Stimulated activated CD4-positive, alpha-beta T cell treated with anti-CD3 and anti-CD28 coated beads, TNF-alpha, amount 100 ng/mL, for 24 hours (primary cell): ENCODE data around the gene NEU1.
"Not testable (repeated sequence)": the region's sequence is repeated elsewhere in the genome, so short reads cannot be mapped to it uniquely, and the experiment has no call there.

Source experiments
- DNase-seq, 3 experiments: peaks; one replicate each; pipeline ENCODE4 v3.0.0-alpha.2; 2020; ENCODE audit warnings: low read depth in 3 of 3

The NEU1 gene

DNA sequence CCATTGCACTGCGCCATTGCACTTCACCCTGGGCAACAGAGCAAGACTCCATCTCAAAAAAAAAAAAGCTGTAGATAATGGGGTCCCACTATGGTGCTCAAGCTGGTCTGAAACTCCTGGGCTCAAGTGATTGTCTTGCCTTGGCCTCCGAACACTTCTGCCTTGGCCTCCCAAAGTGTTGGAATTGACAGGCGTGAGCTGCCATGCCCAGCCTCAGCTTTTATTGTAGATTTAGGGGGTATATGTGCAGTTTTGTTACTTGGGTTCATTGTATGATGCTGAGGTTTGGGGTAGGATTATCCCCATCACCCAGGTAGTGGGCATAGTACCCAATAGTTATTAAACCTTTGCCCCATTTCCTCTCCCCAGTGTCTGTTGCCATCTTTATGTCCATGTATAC is 23.7 kb downstream of the NEU1 start:
- DNase-seq: no peak

DNA sequence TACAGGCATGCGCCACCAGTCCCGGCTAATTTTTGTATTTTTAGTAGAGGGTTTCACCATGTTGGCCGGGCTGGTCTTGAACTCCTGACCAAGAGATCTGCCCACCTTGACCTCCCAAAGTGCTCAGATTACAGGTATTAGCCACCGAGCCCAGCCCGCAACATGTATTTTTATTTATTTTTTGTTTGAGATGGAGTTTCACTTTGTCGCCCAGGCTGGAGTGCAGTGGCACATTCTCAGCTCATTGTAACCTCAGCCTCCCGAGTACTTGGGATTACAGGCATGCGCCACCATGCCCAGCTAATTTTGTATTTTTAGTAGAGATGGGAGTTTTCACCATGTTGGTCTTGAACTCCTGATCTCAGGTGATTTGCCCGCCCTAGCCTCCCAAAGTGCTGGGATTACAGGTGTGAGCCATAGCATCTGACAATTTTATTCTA is 24.5 kb downstream of the NEU1 start:
- not testable (repeated sequence) for DNase-seq

DNA sequence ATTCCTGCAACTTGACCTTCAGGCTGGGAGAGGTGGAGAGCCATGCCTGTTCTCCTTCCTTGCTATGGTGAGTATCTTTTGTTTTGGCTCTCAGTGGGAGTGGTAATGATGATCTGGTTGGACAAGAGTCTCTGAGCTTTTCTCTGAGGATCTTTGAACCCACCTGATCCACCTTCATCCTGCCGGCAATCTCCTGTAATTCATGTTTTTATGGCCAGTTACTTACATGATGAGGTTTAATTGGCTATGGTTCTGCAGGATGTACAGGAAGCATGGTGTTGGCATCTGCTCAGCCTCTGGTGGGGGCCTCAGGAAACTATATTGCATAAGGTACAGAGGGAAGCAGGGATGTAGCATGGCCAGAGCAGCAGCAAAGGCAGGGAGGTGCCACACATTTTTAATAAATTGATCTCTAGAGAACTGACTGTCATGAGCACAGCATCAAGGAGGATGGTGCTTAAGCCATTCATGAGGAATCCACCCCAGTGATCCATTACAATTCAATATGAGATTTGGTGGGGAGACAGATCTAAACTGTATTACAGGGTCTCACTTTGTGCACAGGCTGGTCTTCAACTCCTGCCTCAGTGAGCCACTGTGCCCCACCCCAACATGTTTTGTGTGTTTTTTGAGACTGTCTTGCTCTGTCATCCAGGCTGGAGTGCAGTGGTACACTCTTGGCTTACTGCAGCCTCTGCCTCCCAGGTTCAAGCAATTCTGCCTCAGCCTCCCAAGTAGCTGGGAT is 25.1 kb downstream of the NEU1 start:
- DNase-seq: no peak

DNA sequence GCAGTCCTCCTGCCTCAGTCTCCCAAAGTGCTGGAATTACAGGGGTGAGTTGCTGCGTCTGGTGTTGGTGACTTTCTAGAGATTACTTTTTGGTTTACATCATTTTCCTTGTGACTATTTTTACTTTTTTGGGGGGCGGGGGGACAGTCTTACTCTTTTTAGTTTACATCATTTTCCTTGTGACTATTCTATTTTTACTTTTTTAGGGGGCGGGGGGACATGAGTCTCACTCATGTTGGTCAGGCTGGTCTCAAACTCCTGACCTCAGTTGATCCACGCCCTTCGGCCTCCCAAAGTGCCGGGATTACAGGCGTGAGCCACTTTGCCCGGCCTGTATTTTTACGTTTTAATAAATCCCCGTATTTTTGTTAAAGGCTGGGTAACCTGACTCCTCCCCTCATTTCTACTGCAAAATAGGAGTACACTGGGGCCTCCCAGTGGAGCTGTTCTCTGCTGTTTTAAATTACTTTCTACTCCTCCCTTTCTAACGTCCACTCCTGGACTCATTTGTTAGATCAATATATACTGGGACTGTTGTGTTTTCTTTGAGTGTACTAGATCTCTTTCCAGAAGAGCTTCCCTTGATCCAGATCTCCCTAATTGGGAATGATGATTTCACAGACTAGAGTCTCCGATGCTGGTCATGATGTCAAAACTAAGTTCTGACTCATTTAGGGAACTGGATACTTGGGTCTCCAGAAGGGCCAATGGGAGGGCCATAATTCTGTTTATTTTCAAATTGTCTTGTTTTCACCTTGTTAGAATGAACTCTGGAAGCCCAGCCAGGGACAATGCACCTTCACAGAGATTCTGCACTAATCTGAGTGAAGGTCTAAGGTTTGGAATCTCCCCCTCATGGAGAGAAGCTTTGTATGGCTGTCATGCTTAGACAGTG is 25.9 kb downstream of the NEU1 start:
- no peak for DNase-seq

DNA sequence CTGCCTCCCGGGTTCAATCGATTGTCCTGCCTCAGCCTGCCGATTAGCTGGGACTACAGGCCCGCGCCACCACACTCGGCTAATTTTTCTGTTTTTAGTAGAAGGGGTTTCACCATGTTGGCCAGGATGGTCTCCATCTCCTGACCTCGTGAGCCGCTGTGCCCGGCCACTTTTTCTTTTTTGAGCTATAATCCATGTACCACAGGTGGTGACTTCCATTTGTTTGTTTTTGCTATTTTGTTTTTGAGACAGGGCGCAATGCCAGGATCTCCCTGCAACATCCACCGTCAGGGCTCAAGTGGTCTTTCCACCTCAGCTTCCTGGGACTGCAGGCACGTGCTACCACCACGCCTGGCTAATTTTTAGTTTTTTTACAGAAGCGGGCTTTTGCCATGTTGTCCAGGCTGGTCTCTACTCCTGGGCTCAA is 26.6 kb downstream of the NEU1 start:
- no peak for DNase-seq

DNA sequence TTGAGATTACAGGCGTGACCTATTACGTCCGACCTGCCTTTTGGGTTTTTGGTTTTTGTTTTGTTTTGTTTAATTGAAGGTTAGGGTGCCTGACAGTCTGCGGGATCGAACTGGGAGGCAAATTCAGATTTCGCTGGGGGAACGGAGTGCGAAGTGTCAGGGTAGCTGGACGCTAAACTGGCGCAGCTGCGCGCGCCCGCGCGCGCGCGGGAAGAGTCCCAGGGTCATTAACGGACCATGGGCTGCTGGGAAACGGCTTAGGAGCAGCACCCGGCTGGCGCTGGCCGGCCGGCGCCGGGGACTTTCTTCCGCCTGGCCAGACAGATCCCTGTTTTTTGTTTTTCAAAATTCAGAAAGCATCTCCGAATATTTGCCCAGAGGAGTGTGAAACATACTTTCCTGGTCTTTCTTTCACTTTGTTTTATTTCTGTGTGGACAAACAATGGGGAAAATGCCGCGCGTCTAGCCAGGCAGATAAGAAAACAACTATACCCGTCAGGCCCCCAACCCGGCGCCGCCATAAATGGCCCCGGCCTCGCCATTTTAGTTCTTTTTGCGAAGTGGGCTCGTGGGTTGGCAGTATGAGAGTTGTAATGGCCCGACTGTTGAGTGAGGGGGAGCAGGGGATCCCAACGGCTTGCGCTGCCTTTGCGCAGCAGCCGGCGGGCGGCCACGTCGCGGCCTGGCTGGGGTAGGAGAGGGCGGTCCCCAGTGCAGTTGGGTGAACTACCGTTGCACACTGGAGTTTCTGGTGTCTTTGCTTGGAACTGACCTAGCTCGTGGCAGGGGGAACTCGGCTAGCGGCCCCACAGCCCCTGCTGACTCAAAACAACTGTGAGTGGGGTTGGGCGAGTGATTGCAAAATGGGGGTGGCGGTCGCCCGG is 28.0 kb downstream of the NEU1 start:
- peak; percentile 68 to 75 (median 72) for DNase-seq

DNA sequence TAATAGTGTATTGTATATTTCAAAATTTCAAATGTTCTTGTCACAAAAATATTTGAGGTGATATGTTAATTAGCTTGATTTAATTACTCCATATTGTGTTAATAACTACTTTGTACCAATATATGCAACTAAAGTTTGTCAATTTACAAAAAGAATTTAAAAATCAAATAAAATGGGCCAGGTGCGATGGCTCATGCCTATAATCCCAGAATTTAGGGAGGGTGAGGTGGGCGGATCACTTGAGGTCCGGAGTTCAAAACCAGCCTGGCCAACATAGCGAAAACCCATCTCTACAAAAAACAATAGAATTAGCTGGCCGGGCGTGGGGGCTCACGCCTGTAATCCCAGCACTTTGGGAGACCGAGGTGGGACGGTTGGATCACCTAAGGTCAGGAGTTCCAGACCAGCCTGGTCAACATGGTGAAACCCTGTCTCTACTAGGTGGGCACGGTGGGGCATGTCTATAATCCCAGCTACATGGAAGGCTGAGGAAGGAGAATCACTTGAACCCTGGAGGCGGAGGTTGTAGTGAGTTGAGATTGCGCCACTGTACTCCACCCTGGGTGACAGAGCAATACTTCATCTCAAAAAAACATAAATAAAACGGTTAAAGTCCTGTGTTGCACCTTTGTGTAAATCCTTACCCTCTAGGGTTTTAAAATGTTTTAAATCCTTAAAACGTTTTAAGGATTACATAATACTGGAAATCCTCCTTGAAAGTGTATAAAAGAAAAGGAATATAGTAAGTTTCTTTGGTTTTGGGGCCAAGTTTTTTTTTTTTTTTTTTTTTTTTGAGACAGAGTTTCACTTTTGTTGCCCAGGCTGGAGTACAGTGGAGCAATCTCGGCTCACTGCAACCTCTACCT is 31.0 kb downstream of the NEU1 start:
- no peak for DNase-seq

DNA sequence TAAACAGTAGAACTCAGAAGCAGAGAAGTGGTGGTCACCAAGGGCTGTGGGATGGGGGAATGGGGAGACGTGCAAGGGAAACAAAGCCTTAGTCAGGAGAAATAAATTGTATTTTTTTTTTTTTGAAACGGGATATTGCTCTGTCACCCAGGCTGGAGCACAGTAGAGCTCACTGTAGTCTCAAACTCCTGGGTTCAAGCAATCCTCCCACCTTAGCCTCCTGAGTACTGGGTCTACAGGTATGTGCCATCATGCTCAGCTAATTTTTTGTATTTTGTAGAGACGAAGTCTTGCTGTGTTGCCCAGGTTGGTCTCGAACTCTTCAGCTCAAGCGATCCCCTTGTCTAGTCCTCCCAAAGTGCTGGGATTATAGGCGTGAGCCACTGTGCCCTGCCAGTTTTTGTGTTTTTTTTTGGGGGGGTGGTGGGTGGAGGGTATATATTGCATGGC is 31.7 kb downstream of the NEU1 start:
- DNase-seq: no peak

DNA sequence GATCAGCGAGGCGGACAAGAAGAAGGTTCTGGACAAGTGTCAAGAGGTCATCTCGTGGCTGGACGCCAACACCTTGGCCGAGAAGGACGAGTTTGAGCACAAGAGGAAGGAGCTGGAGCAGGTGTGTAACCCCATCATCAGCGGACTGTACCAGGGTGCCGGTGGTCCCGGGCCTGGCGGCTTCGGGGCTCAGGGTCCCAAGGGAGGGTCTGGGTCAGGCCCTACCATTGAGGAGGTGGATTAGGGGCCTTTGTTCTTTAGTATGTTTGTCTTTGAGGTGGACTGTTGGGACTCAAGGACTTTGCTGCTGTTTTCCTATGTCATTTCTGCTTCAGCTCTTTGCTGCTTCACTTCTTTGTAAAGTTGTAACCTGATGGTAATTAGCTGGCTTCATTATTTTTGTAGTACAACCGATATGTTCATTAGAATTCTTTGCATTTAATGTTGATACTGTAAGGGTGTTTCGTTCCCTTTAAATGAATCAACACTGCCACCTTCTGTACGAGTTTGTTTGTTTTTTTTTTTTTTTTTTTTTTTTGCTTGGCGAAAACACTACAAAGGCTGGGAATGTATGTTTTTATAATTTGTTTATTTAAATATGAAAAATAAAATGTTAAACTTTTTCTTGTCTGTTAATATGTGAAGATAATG is 32.9 kb downstream of the NEU1 start:
- no peak for DNase-seq

DNA sequence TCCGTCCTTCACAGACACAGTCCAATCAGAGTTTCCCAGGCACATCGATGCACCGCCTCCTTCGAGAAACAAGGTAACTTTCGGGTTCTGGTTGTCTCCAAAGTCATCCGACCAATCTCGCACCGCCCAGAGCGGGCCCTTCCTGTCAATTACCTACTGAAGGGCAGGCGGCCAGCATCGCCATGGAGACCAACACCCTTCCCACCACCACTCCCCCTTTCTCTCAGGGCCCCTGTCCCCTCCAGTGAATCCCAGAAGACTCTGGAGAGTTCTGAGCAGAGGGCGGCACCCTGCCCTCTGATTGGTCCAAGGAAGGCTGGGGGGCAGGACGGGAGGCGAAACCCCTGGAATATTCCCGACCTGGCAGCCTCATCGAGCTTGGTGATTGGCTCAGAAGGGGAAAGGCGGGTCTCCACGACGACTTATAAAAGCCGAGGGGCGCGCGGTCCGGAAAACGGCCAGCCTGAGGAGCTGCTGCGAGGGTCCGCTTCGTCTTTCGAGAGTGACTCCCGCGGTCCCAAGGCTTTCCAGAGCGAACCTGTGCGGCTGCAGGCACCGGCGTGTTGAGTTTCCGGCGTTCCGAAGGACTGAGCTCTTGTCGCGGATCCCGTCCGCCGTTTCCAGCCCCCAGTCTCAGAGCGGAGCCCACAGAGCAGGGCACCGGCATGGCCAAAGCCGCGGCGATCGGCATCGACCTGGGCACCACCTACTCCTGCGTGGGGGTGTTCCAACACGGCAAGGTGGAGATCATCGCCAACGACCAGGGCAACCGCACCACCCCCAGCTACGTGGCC is 35.1 kb downstream of the NEU1 start, which contains the start of gene HSPA1B:
Gene HSPA1B (plus strand): TSS at position 453 of the 794 bp plus-strand sequence. CDS start 213 bp downstream, at position 666.
- peak; percentile 85 to 96 (median 86) for DNase-seq

DNA sequence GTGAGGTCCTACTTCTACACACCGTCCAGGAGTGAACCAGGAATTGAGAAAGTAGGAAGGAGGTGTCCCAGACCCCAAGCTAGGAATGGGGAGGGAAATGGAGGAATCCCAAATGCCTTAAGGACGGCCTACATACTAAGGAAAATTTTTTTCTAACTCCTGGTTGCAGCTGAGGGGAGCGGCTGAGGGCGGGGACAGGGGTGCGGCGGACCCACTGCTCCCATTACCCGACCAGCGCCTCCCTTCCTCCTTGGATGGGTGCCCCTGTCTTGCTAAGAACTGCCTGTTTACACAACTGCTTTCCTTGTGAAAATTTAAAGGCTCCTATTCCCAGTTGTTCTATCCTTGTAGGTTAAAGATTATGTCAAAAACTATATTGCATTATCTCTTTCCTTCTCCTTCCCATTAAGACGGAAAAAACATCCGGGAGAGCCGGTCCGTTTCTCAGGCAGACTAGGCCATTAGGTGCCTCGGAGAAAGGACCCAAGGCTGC is 35.8 kb downstream of the NEU1 start:
- no peak for DNase-seq

DNA sequence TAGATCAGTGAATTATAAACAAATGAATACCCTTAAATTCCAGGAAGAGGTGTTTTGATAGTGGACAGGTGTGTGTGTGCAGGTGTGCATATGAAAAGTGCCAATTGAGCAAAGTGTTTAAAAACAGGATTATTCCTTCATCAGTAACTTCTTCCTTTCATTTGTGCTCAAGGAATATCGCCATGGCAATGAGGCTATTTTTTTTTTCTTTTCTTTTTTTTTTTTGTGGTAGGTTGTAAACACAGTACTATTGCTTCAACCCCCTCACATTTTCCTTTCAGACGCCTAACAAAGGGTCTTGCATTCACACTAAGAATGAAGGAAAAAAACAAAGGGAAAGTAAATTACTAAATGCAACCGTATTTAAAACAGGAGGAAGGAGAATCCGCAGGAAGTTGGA is 37.1 kb downstream of the NEU1 start:
- no peak for DNase-seq

DNA sequence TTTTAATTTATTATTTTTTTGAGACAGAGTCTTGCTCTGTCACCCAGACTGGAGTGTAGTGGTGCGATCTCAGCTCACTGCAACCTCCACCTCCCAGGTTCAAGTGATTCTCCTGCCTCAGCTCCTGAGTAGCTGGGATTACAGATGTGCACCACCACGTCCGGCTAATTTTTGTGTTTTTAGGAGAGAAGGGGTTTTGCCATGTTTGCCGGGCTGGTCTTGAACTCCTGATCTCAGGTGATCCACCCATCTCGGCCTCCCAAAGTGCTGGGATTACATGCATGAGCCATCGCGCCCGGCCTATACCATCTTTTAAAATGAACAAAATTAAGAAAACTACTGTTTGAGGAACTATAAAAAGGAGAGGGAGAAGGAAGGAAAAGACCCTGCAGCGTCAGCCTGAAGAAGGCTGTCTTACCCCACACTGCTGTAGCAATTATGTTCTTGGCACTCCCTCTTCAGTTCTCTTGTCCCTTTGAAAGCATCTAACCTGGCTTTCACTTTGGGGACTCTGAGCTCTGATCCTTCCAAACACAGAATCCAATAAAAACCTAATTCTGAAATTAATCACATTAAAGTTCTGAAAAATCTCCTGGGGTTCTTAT is 38.9 kb downstream of the NEU1 start:
- DNase-seq: not testable (repeated sequence)

DNA sequence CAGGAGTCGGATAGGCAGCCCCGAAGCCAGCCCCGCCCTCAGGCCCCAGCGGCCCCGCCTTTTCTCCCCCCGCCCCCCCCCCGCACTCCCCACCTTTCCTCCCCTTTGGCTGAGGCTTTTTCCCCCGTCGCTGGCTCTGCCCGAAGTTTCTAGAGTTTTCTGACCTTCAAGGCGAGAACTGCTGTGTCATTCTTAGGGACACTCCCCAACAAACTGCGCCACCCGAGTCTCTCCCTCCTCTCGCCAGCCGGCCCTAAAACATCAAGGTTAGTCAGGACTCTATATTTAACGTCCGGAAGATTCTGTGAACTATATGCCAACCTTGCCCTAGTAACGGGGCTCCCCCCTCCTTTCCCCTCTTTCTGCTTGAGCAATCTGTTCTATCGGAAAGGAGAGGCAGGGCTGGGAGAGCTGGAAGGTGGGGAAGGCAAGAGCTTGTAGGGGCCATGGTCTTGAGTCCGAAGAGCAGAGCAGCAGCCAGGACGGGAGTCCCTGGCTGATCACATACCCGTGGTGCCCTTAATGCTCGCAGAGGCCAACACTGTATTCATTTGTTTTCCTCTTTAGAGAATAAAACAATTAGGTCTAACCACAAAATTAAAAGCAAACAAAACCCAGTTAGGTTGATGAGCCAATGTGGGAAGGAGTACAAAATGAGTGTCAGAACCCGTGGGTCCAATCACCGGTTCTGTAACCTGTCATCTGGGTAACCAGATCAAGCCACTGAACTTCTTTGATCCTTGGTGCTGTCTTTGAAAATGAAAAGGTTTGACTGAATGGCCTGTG is 40.4 kb downstream of the NEU1 start:
- DNase-seq: peak; percentile 25 to 63 (median 38)

DNA sequence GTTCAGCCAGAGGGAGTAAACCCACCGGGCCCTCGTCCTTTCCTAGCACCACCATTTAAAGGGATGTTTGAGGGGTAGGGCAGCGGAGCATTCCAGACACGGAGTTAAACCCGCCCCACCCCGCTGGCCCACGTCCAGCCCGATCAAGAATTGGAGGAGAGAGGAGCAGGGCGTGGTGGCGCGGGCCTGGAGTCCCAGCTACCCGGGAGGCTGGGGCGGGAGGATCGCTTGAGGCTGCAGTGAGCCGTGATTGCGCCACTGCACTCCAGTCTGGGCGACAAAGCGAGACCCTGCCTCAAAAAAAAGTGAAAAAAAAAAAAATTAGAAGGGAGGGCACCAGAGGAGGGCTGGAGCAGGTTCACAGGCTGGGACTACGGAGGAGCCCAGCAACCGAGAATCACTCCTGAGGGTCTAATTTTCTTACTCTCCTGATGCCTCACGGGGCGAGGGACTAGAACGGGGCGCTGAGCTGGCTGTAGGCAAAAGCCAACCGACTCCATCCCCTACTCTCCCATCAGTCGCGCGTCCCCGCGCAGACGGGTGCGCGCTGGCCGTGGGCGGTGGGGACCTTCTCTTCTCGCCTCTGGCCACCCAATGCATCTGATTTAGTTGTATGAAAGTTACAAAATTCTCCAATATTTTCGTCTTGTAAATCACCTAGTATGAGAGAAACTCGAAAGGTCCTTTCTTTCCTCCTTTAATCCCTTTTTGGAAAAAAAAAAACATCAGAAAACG is 41.2 kb downstream of the NEU1 start:
- peak; percentile 44 to 74 (median 51) for DNase-seq

DNA sequence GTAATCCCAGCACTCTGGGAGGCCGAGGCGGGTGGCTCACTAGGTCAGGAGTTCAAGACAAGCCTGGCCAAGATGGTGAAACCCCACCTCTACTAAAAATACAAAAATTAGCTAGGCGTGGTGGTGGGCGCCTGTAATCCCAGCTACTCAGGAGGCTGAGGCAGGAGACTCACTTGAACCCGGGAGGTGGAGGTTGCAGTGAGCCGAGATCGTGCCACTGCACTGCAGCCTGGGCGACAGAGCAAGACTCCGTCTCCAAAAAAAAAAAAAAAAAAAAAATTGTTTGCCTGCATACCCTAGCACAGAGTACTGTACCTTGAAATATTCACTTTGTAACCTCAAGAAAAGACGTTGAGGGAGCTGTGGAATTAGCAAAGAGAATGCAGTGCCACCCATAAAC is 42.2 kb downstream of the NEU1 start:
- not testable (repeated sequence) for DNase-seq

DNA sequence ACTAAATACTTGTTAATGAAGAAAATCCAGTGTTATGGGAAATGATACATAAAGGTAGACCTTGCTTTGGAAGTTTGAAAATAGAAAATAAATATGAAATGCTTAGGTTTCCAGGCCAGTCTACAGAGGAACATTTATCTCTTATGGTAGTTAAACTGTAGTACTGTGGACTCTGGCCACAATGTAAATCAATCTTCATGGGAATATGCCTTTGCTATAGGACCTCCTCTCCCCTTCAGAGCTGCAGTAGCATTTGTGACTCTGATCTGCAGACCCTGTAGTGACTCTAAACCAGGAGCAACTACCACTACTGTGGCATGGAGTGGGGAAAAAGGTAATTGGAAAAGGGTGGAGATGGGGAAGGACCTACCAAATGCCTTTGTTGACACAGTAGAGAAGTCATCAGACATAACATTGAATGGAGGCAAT is 42.7 kb downstream of the NEU1 start:
- no peak for DNase-seq
